Gastrocnemius medialis (tissue), 4 donors: Measurements from ENCODE around the gene OR2T5.
"Not testable (repeated sequence)": the region's sequence is repeated elsewhere in the genome, so short reads cannot be mapped to it uniquely, and the experiment has no call there.

Source experiments
- CTCF ChIP-seq, 5 experiments: fragments of 450-650 bp in 3 of 5; fragments of 200-600 bp in 2 of 5; sonication (generic) in 2 of 5; IDR thresholded peaks in 4 of 5; conservative IDR thresholded peaks in 1 of 5; 1 replicate in 4 of 5; 2 replicates in 1 of 5; pipeline ENCODE4 v1.5.1; 2016 to 2019; ENCODE audit warnings: antibody characterized with exemption in 5 of 5, mild to moderate bottlenecking in 3 of 5, moderate library complexity in 3 of 5
- POLR2A ChIP-seq, 2 donors: fragments of 450-650 bp; IDR thresholded peaks; one replicate each; pipeline ENCODE4 v1.6.1; 2017; ENCODE audit warnings: antibody characterized with exemption in 2 of 2, mild to moderate bottlenecking in 2 of 2, moderate library complexity in 2 of 2

GRCh38 chr1:248537449-248537848 lies 49.1 kb downstream of the OR2T5 start:
- not testable (repeated sequence) for TF ChIP-seq CTCF (IDR thresholded peaks at IDR 0.05 in 4 of 5, conservative IDR thresholded peaks at IDR 0.05 in 1 of 5); POLR2A (IDR thresholded peaks at IDR 0.05)
